HUDEP-2 (cell line): Measurements from ENCODE around the gene GLRX3.
"Not testable (repeated sequence)": the region's sequence is repeated elsewhere in the genome, so short reads cannot be mapped to it uniquely, and the experiment has no call there.

Source experiments
- DNase-seq, 76 experiments: peaks; one replicate each; lab custom pipeline; 2025; ENCODE audit not compliant: unreplicated experiment in 76 of 76; lab: John Stamatoyannopoulos, UW

GLRX3 gene

DNA sequence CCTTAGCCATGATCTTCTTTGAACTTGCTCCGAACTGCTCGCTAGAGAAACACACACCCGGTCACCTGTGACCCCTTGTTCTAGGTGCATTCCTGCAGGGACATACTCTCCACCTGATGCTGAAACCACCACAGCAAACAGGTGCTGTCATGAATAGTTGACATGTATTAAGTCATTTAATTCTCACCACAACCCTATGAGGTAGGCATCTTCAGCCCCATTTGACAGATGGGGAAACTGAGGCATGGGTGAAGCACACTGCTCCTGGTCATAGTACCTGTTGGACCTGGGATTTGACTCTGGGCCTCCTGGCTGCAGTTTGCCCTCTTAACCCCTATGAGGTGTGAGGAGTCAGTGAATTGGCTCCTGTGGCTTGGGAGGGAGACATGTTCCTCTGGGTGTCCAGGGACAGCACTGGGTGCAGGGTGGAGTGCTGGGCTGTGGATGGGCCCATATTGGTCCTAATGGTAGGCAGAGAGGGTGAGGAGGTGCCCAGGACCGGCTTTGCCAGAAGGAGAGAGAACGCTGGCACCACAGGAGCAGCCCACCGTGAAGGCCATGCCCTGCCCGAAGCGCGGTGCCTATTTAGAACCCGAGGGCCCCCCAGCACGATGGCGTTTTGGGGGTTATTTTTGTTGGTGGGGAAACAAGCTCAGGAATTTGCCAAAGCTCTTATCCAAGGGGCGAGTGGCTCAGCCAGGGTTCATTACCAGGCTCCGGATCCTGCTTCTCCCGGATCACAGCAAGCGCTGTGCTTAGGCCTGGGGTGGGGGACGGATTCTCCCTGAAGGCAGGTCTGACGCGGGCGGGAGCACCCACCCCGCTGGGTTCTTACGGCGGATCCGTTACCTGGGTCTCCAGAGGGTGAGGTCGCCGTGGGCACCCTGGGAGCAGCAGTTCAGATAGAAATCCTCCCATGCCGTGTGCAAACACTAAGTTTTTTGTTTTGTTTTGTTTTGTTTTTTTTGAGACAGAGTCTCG is 52.3 kb downstream of the GLRX3 start:
- no peak for DNase-seq

DNA sequence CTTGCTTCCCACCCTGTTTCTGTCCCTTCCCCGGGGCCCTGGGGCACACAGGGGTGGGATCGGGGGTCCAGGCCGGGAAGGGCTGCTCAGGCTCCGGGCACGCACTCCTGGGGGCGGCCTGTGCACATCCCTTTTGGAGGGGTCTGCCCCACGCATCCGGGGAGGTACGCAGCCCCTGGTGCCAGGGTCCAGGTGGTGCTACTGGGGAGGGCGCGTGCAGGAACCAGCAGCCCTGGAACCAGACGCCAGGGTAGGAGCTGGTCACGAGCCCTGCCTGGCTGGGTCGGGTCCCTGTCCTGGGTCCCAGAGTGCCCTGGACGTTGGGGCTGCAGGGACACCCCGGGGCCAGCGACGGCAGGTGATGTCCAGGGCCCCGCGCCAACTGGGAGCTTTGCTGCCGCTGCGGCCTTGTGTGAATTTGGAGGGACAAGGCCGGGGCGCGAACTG is 53.4 kb downstream of the GLRX3 start:
- DNase-seq, result no peak

DNA sequence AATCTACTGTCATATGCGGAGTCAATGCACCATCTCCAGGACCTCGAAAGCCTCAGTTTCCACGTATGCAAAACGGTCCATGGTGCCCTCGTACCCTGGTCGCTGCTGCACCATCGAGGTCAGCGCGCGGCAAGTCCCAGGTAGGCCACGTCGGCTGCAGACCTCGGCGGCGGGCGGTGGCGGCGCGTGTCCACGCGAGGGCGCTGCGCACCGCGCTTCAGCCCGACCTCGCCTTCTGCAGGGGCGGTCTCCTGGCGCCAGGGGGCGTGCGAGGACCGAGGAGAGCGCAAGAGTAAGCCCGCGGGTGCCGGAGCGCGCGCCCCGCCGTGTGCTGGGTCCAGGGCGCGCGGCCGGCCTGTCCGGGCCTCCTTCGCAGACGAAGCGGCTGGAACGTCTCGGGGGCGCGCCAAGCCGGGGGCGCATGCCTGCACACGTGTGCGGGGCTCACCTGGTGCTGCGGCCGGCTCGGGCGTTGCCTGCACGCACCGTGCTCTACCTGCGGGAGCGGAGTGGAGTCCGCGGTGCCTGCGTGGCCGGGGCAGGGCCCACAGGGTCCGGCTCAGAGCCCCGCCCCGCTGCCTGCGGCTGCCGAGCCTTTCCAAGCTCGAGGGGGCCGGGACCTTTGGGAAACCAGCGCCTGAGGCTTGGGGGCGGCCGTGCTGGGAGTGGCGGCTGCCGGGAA is 54.0 kb downstream of the GLRX3 start:
- DNase-seq, result peak in 74 of 76 experiments; percentile 7 to 90 (median 73)

DNA sequence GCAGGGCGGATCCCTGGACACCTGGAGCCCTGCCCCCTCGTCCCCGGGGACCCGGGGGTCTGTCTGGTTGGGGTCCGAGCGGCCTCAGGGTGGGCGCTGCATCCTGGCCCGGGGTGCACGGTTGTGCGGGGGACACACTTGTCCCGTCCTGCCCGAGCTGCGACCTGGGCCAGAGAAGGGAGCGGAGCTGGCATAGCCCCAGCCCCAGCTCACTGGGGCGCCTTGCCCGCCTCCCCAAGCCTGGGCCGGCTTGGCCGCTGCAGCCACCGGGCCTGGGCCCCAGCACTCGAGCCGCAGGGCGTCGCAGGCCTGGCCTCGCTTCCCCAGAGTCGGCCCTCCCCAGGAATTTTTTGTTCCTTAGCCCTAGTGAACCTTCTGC is 54.5 kb downstream of the GLRX3 start:
- DNase-seq, result no peak

DNA sequence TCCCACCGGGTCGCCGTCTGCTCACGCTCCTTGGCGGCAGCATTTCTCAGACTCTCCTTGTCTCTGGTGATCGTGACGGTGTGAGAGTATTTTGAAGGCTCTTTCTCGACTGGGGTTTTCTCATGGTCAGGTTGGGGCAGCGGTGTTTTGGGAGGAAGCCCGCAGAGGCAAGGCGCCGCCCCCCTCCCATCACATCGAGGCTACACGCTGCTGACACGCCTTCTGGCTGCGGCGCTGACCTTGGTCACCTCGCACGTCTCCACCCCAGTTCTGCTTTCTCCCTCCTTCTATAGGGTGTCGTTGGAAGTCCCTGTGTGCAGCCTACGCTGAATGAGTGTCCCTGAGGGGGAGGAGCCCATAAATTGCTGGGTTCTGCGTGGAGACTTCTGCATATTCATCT is 55.2 kb downstream of the GLRX3 start:
- DNase-seq, result no peak

DNA sequence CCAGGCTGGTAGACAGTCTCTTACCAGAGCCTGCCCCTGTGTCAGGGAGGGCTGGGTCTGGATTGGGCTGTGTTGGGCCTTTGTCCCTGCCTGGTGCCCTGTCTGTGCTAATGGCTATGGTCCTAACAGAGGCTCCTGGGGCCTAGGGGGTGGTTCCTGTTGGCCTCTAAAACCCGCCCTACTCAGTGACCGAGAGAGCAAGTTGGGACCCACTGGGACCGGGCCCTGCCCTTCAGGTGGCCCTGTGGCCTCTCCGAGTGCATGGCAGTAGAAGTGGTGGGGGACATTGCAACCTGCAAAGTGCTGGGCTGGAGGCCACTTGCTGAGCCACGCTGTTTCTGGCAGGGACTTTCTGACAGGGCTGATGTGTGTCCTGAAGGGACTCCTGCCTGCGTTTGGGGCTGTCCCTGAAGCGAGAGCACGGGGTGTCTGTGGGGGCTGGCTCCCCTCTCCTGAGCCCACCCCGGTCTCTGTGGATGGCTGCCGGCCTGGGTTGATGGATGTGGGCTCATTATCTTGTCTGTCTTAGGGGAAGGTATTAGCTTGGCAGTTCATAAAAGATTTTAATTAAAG is 56.2 kb downstream of the GLRX3 start:
- DNase-seq, result no peak

DNA sequence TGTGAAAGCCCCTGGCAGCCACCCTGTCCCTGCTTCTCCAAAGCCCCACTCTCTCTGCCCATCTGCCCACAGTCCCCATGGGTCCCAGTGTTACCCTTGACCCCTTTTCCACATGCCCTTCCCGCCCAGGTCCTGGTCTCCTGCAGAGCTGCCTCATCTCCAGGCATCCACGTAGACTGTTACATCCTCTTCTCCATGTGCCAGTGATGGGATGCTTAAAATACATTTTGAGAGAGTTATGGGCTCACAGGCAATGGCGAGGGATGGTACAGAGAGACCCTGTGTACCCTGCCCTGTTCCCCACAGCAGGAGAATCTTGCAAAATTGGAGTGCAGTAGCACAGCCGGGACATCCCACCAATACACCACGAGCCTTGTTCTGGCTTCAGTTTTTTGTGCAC is 56.8 kb downstream of the GLRX3 start:
- DNase-seq, result no peak

DNA sequence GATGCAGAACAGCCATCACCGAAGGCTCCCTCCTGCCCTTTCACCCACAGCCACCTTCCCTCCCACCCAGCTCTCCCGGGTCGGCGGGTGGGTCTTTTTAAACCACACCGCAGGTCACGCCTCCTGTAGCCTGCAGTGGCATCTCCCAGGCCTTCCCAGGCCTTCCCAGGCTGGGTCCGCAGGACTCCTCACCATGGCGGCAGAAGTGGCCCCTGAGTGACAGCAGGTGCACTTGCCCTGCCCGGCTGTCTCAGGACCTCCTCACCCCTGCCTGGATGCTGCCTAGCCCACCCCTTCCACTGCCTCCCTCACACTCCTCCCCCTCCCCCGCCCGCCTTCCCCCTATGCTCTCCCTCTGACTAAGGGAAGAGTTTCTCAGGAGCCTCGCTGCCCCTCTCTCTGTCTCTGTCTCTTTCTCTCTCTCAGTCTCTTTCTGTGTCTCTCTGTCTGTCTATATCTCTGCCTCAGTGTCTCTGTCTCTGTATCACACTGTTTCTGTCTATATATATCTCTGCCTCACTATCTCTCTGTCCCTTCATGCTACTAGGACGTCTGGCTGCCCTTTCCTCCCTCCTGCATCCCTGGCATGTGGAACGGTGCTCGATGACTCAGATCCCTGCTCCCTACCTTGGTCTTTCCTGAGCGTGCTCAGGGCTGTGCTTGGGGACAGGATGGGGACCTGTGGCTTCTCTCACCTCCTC is 57.5 kb downstream of the GLRX3 start:
- DNase-seq, result no peak

DNA sequence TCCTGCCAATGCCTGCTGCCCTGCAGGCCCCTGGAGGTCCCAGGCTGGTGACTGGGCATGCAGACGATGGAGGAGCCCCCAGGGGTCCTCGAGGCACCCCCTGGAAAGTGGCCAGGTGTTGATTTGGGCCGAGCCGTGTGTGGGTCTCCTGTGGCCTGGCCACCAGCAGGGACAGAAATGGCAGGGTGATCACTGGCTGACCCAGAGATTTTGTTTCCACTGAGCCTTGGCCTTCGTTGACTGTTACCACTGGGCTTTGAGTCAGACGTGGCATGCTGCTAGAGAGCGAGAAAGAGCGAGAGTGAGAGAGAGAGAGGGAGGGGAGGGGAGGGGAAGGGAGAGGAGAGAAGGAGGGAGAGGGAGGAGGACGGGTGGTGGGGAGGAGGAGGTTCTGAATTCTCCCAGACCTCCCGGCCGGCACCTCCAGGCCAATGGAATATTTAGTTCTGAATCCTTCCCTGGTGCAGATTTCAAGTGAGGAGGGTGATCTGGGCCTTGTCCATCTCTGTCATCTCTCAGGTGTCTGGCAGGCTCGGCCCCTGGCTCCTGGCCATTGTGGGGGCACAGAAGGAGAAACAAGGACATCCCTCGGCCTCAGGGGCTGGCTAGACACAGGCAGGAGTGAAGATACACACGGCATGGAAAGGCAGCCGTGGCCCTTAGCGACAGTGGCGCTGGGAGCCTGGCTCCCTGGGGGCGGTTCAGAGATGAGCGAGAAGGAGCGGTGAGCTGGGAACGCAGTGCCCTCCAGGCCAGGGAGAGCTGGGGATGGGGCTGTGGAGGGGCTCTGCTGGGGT is 58.2 kb downstream of the GLRX3 start:
- DNase-seq, result no peak

DNA sequence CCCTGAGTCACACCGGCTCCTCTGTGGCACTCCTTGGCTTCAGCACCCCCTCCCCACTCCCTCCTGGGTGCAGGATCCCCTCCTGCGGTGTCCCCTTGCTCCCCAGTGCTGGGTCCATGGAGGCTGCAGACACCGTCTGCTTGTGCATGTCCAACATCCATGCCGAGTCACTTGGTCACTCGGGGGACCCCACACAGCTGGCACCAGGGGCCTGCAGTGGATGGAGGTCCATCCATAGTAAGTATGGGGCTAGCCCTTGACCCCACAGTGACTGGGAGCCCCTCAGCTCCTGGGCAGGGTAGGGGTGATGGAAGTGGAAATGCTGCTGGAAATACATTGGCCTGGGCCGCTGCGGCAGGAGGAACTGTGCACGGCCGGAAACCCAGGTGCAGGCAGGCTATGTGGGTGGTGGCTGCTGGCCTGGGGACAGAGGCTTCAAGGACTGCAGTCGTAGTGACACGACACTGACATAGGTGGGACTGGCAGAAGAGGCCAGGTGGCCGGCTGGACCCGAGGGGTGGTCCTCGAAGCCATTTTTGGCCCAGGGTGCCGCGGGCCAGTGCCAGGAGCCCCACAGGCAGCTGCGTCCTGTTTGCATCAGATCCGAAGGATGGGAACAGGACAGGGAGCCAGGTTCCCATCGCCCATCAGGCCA is 58.9 kb downstream of the GLRX3 start:
- no peak for DNase-seq

DNA sequence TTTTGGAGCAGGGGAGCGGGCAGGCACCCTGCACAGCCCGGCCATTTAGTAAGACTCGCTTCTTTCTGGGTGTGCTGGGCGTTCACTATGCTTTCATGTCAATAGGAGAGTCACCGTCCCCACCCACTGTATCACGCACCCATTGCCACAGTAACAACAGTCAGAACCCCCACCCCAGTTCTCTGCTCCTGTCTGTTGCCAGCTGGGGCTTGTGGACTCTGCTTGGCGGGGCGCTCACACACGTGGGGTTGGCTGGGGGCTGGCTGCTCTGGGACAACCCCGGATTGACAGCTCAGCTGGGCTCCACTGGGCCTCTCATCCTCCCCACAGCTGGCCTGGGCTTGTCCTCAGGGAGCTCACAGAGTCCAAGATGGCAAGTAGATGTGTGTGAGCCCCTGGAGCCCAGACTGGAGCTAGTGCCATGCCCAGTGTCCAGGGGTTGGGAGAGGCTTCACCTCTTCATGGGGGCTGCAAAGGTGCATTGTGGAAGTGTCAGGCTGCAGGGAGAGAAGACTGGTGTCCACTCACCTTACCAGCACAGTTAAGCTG is 59.6 kb downstream of the GLRX3 start:
- DNase-seq, result no peak

DNA sequence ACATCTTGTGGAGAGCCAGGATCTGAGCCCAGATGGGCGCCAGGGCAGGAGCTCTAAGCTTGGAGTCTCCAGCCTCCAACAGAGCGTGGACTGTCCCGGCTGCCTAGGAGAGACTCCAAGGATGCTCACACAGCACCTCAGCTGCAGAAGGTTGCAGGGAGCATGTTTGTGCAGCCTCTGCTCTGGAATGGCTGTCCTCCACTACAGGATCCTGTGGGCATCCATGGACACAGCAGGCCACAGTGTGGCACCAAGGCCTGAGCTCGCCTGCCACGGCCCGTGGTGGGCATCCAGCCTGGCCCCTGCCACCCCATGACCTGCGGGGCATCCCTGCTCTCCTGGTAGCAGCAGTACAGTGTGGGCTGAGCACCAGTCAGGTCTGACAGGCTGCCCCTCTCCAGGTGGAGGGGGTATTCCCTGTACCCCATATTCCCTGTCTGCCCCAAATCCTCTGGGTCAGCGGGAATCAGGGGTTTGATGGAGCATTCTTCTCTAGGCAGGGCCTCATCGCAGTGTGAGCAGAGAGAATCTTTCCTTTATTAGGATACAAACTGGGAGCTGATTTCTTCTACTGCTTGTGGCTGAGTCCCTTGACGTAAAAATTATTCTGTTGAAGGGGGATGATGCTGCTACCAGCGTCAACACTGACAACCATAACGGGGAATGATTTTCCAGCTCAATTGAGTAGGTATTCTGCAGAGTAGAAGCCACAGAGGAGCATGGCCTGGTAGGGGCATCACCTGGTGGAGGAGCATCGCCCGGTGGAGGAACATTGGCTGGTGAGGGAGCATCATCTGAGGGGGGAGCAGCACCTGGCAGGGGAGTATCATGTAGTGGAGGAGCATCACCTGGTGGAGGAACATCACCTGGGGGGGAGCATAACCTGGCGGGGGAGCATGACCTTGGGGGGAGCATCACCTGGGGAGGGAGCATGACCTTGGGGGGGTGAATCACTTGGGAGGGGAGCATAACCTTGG is 60.6 kb downstream of the GLRX3 start:
- DNase-seq, result no peak

DNA sequence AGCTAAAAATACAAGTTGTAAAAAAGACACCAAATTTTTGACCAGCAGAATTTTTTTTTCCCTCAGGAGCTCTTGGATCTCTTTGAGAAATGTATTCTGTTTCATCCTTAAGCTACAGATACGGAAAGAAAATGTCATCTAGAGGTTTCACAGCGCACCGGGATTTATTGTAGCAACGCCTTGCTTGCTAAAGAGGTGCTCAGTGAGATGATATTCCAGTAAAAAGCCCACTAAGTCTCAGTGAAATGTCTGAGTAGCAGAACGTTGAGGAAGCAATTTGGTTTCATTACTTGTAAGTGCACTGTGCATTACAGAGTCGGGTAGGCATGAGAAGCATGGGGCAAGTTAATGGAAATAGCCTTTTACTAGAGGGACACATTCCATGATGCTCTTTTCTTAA is 62.5 kb downstream of the GLRX3 start:
- DNase-seq, result no peak

DNA sequence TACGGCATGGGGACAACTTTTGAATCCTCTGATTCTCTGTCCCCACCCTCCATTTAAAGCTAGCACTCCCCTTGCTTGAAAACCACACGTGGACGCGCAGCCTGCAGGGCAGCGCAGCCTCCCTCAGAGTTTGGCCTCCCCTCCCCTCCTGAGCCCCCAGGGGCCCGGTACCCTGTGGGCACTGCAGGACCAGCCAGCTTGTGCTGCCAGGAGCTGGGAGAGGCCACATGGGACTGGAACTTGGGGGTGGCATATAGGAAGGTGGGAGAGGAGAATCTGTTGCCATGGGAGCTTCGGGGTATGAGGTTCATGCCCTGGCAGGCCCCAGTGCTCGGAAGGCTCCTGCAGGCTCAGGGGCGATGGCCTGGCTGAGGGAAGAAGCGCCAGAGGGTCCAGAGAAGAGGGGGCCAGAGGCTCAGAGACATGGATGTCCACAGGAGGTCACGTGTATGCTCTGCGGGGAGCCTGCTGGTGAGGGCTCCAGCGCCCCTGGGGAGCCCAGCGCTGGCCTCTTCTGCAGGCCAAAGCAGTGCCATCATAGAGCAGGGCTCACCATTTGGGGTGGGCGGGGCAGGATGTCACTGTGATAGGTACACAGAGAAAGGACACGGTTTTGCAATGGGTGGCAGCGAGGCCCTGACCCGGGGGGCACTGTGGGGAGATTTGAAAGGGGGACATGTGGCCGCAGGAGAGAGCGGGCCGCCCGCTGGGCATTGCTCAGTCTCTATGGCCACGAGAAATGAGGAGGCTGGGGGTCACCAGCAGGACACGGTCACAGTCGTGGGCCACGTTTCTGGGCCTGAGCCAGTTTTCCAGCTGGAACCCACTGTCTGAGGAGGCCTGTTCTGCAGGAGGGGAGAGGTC is 64.2 kb downstream of the GLRX3 start:
- no peak for DNase-seq

DNA sequence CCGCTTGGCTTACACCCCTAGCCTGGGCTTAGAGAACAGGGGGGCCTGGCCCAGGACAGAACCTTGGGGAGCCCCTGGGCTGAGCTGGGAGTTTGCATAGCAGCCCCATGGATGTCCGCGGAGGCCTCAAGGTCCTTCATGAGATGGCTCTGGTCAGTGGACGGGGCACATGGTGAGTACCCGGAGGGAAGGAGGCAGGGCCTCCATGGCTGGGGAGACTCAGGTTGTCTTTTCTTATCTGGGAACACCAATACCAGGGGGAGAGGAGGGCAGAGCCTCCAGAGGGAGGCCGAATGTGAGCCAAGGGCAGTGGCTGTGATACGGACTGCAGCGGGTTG is 64.8 kb downstream of the GLRX3 start:
- no peak for DNase-seq

DNA sequence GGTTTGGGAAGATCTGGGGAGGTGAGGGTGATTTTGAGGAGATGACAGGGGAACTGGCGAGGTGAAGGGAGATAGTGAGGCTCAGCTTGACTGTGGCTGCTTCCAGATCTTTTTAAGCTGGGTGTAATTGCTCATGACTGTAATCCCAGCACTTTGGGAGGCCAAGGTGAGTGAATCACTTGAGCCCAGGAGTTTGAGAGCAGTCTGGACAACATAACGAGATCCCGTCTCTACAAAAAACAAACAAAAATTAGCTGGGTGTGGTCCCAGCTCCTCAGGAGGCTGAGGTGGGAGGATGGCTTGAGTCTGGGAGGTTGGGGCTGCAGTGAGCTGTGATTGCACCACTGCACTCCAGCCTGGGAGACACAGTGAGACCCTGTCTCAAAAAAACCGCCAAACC is 66.0 kb downstream of the GLRX3 start:
- DNase-seq, result not testable (repeated sequence)

DNA sequence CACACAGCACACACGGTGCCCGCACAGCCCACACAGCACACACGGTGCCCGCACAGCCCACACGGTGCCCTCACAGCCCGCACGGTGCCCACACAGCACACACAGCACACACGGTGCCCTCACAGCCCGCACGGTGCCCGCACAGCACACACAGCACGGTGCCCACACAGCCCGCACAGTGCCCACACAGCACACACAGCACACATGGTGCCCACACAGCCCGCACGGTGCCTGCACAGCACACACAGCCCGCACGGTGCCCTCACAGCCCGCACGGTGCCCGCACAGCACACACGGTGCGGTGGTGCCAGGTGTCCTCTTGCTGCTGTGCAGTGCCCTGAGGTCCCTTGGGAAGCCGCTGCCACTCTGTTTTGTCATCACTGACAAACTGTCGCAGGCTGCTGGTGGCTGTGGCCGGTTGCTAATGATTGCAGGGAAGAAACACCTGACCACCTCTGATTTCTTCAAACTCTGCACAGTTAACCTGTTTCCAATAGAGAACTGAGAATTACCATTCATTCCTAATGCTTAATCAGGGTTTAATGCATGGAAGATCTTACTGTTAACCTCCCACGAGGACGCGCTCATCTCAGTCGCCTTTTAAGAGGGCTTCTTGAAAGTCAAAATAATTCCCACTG is 66.9 kb downstream of the GLRX3 start:
- DNase-seq, result no peak
